GM06990 (cell line): ENCODE data around the gene CSF1R.

Experiments
- DNase-seq: peaks from one replicate; pipeline ENCODE4 v3.0.0-alpha.2; 2011; ENCODE audit not compliant: insufficient read length; ENCODE audit errors: extremely low read depth
- H3K27me3 ChIP-seq: replicated peaks from 2 replicates; pipeline ENCODE4 v1.6.0; 2011; ENCODE audit warnings: low read length; ENCODE audit not compliant: control insufficient read depth, insufficient read depth
- H3K36me3 ChIP-seq: 2 replicates; pipeline ENCODE4 v1.5.1; 2011; ENCODE audit warnings: low read length; ENCODE audit not compliant: control insufficient read depth, insufficient read depth
- H3K4me3 ChIP-seq: replicated peaks from 2 replicates; pipeline ENCODE4 v1.5.1; 2011; ENCODE audit warnings: low read depth, mild to moderate bottlenecking, control low read depth, low read length
- CTCF ChIP-seq: IDR thresholded peaks from 2 replicates; pipeline ENCODE4 v1.5.1; 2011; ENCODE audit warnings: low read length, control low read depth, mild to moderate bottlenecking, inconsistent platforms; ENCODE audit not compliant: insufficient read depth, poor library complexity, severe bottlenecking

CSF1R gene

GRCh38 chr5:150108711-150109514 lies 22.6 kb upstream of the CSF1R start:
- TF ChIP-seq CTCF: no peak
- DNase-seq: no peak

GRCh38 chr5:150107909-150108447 lies 21.6 kb upstream of the CSF1R start:
- TF ChIP-seq CTCF: no peak
- Histone ChIP-seq H3K4me3 (no peak overlapping the region), H3K36me3 (no peaks in the 10 kb centered on the region), H3K27me3 (no peaks in the 10 kb centered on the region)
- DNase-seq: no peak

More at GRCh38 chr5:150108711-150109514, 22.6 kb upstream of the CSF1R start:
- H3K27me3 ChIP-seq: no peaks in the 10 kb centered on the region
- no peak overlapping the region for H3K4me3 ChIP-seq
- H3K36me3 ChIP-seq: no peaks in the 10 kb centered on the region

GRCh38 chr5:150106674-150107426 lies 20.5 kb upstream of the CSF1R start:
- no peaks in the 10 kb centered on the region for H3K27me3 ChIP-seq
- no peaks in the 10 kb centered on the region for H3K36me3 ChIP-seq
- DNase-seq: no peak
- TF ChIP-seq CTCF: no peak
- H3K4me3 ChIP-seq: no peak overlapping the region

GRCh38 chr5:150105928-150106615 lies 19.7 kb upstream of the CSF1R start:
- DNase-seq: no peak
- H3K27me3 ChIP-seq: no peaks in the 10 kb centered on the region
- TF ChIP-seq CTCF: no peak
- H3K4me3 ChIP-seq: no peak overlapping the region
- H3K36me3 ChIP-seq: no peaks in the 10 kb centered on the region

GRCh38 chr5:150104550-150104870 lies 18.2 kb upstream of the CSF1R start:
- Histone ChIP-seq H3K36me3 (no peaks in the 10 kb centered on the region), H3K4me3 (no peak overlapping the region), H3K27me3 (no peaks in the 10 kb centered on the region)
- no peak for TF ChIP-seq CTCF
- DNase-seq: no peak
